Activated CD4-positive, alpha-beta T cell treated with anti-CD3 and anti-CD28 coated beads, Interleukin-2, amount 10 ng/mL, durations not matched to agents 7 days and 5 days (primary cell): ENCODE measurements around the gene LRFN2. TPM values are rescaled to one million over a fixed set of nuclear protein-coding genes. Genes with fewer than 3 reads are reported as not detected.

ENCODE experiments used
- CTCF ChIA-PET: fragments of 350-600 bp; sonication (Branson Sonifier 250); formaldehyde crosslinking; loops from one replicate; lab custom pipeline; 2021; ENCODE audit warnings: antibody characterized with exemption; lab: Charles Lee
- POLR2A ChIA-PET: fragments of 350-600 bp; sonication (Branson Sonifier 250); formaldehyde crosslinking; loops from one replicate; lab custom pipeline; 2021; ENCODE audit warnings: antibody characterized with exemption; lab: Charles Lee
- DNase-seq: peaks from one replicate; pipeline ENCODE4 v3.0.0-alpha.2; 2020
- H3K27ac Mint-ChIP-seq: one replicate; pipeline ENCODE4 v1.8.0; 2021; ENCODE audit warnings: mild to moderate bottlenecking, moderate library complexity, mixed read lengths
- H3K27me3 Mint-ChIP-seq: one replicate; pipeline ENCODE4 v1.8.0; 2021; ENCODE audit warnings: mixed read lengths
- H3K36me3 Mint-ChIP-seq: one replicate; pipeline ENCODE4 v1.8.0; 2021; ENCODE audit warnings: low read depth, mixed read lengths
- H3K4me1 Mint-ChIP-seq: one replicate; pipeline ENCODE4 v1.8.0; 2021; ENCODE audit warnings: mixed read lengths
- H3K4me3 Mint-ChIP-seq: one replicate; pipeline ENCODE4 v1.8.0; 2021; ENCODE audit warnings: mild to moderate bottlenecking, moderate library complexity, mixed read lengths
- H3K9me3 Mint-ChIP-seq: one replicate; pipeline ENCODE4 v1.8.0; 2021; ENCODE audit warnings: mixed read lengths
- total RNA-seq, 2 experiments: library from RNA; stranded (reverse); gene quantifications; one replicate each; pipeline ENCODE4 v1.2.3, GENCODE V29; 2021

Gene LRFN2
- total RNA-seq, 2 experiments from 2014 or later: 0.08 to 0.25 TPM

GRCh38 chr6:40536442-40536841 lies 50.7 kb downstream of the LRFN2 start:
- Mint-ChIP-seq H3K27me3 (peaks cover 2% of the 10 kb centered on the region), H3K27ac (no peak overlapping the region), H3K9me3 (no peaks in the 10 kb centered on the region), H3K36me3 (no peaks in the 10 kb centered on the region), H3K4me3 (no peak overlapping the region), H3K4me1 (peaks cover 4% of the 10 kb centered on the region)
- CTCF ChIA-PET: interaction anchor here (1.0 to 1.4 kb wide), 2 partner anchors 9 to 208 kb away, joined by 3 read pairs; no protein-coding TSS in a partner anchor
- POLR2A ChIA-PET: no interaction called here
- no peak for DNase-seq

GRCh38 chr6:40535819-40536380 lies 51.3 kb downstream of the LRFN2 start:
- peaks cover 4% of the 10 kb centered on the region for H3K4me1 Mint-ChIP-seq
- peaks cover 3% of the 10 kb centered on the region for H3K27me3 Mint-ChIP-seq
- POLR2A ChIA-PET: no interaction called here
- no peak overlapping the region for H3K27ac Mint-ChIP-seq
- DNase-seq: no peak
- no peaks in the 10 kb centered on the region for H3K9me3 Mint-ChIP-seq
- no peaks in the 10 kb centered on the region for H3K36me3 Mint-ChIP-seq
- CTCF ChIA-PET: interaction anchor here (1.4 kb wide), 1 partner anchor 8 kb away, joined by 3 read pairs; no protein-coding TSS in a partner anchor
- no peak overlapping the region for H3K4me3 Mint-ChIP-seq

- no peak overlapping the region for H3K27ac Mint-ChIP-seq
- H3K4me1 Mint-ChIP-seq: peaks cover 4% of the 10 kb centered on the region
- CTCF ChIA-PET: interaction anchor here (1.0 to 1.4 kb wide), 2 partner anchors 8 to 9 kb away, joined by 3 to 4 read pairs; no protein-coding TSS in a partner anchor
Observed at GRCh38 chr6:40535110-40535818, 51.9 kb downstream of the LRFN2 start.

GRCh38 chr6:40532349-40533000 lies 54.7 kb downstream of the LRFN2 start:
- ChIA-PET CTCF (no interaction called here), POLR2A (no interaction called here)
- Mint-ChIP-seq H3K27ac (no peak overlapping the region), H3K36me3 (no peaks in the 10 kb centered on the region), H3K27me3 (peaks cover 3% of the 10 kb centered on the region), H3K9me3 (no peaks in the 10 kb centered on the region), H3K4me3 (no peak overlapping the region), H3K4me1 (peaks cover 4% of the 10 kb centered on the region)
- DNase-seq: no peak

More at GRCh38 chr6:40535110-40535818, 51.9 kb downstream of the LRFN2 start:
- Mint-ChIP-seq H3K27me3 (peaks cover 3% of the 10 kb centered on the region), H3K36me3 (no peaks in the 10 kb centered on the region), H3K9me3 (no peaks in the 10 kb centered on the region), H3K4me3 (no peak overlapping the region)
- DNase-seq: no peak
- POLR2A ChIA-PET: interaction anchor here (0.6 kb wide), 1 partner anchor 163 kb away, joined by 3 read pairs; no protein-coding TSS in a partner anchor

- no peak overlapping the region for H3K27ac Mint-ChIP-seq
- DNase-seq: no peak
- POLR2A ChIA-PET: no interaction called here
Observed at GRCh38 chr6:40529919-40530318, 57.2 kb downstream of the LRFN2 start.

GRCh38 chr6:40529040-40529439 lies 58.1 kb downstream of the LRFN2 start:
- ChIA-PET CTCF (no interaction called here), POLR2A (no interaction called here)
- Mint-ChIP-seq H3K27me3 (peaks cover 3% of the 10 kb centered on the region), H3K4me3 (no peak overlapping the region), H3K4me1 (peaks cover 4% of the 10 kb centered on the region), H3K27ac (no peak overlapping the region), H3K36me3 (no peaks in the 10 kb centered on the region), H3K9me3 (no peaks in the 10 kb centered on the region)
- DNase-seq: no peak

More at GRCh38 chr6:40529919-40530318, 57.2 kb downstream of the LRFN2 start:
- CTCF ChIA-PET: no interaction called here
- Mint-ChIP-seq H3K36me3 (no peaks in the 10 kb centered on the region), H3K4me1 (peaks cover 4% of the 10 kb centered on the region), H3K27me3 (peaks cover 3% of the 10 kb centered on the region), H3K4me3 (no peak overlapping the region), H3K9me3 (no peaks in the 10 kb centered on the region)

- Mint-ChIP-seq H3K9me3 (no peaks in the 10 kb centered on the region), H3K27me3 (peaks cover 3% of the 10 kb centered on the region), H3K4me1 (peaks cover 4% of the 10 kb centered on the region), H3K36me3 (no peaks in the 10 kb centered on the region), H3K27ac (no peak overlapping the region), H3K4me3 (no peak overlapping the region)
- ChIA-PET POLR2A (no interaction called here), CTCF (interaction anchor here (0.8 to 0.9 kb wide), 2 partner anchors 8 to 359 kb away, joined by 3 read pairs; no protein-coding TSS in a partner anchor)
- DNase-seq: no peak
Observed at GRCh38 chr6:40528051-40528450, 59.1 kb downstream of the LRFN2 start.

- H3K4me3 Mint-ChIP-seq: no peak overlapping the region
- H3K27ac Mint-ChIP-seq: no peak overlapping the region
- DNase-seq: no peak
- no peaks in the 10 kb centered on the region for H3K4me1 Mint-ChIP-seq
- ChIA-PET POLR2A (no interaction called here), CTCF (interaction anchor here (1.3 kb wide), 1 partner anchor 9 kb away, joined by 3 read pairs; no protein-coding TSS in a partner anchor)
- H3K9me3 Mint-ChIP-seq: no peaks in the 10 kb centered on the region
- no peaks in the 10 kb centered on the region for H3K27me3 Mint-ChIP-seq
- no peaks in the 10 kb centered on the region for H3K36me3 Mint-ChIP-seq
Observed at GRCh38 chr6:40526036-40526435, 61.1 kb downstream of the LRFN2 start.

- H3K36me3 Mint-ChIP-seq: no peaks in the 10 kb centered on the region
- no peak for DNase-seq
- no peak overlapping the region for H3K27ac Mint-ChIP-seq
- H3K27me3 Mint-ChIP-seq: no peaks in the 10 kb centered on the region
- no peaks in the 10 kb centered on the region for H3K9me3 Mint-ChIP-seq
- no peak overlapping the region for H3K4me3 Mint-ChIP-seq
- peaks cover 3% of the 10 kb centered on the region for H3K4me1 Mint-ChIP-seq
- CTCF ChIA-PET: no interaction called here
- POLR2A ChIA-PET: no interaction called here
Observed at GRCh38 chr6:40524797-40525585, 62.2 kb downstream of the LRFN2 start.

- Mint-ChIP-seq H3K27ac (no peak overlapping the region), H3K9me3 (no peaks in the 10 kb centered on the region)
- no peak for DNase-seq
Observed at GRCh38 chr6:40523505-40524172, 63.5 kb downstream of the LRFN2 start.

GRCh38 chr6:40521496-40521895 lies 65.7 kb downstream of the LRFN2 start:
- no peak for DNase-seq
- Mint-ChIP-seq H3K36me3 (no peaks in the 10 kb centered on the region), H3K27ac (no peak overlapping the region), H3K4me3 (no peak overlapping the region), H3K4me1 (peaks cover 6% of the 10 kb centered on the region), H3K27me3 (peaks cover 13% of the 10 kb centered on the region), H3K9me3 (no peaks in the 10 kb centered on the region)
- POLR2A ChIA-PET: no interaction called here
- CTCF ChIA-PET: no interaction called here

More at GRCh38 chr6:40523505-40524172, 63.5 kb downstream of the LRFN2 start:
- Mint-ChIP-seq H3K4me3 (no peak overlapping the region), H3K4me1 (peaks cover 6% of the 10 kb centered on the region), H3K36me3 (no peaks in the 10 kb centered on the region), H3K27me3 (peaks cover 6% of the 10 kb centered on the region)
- ChIA-PET POLR2A (no interaction called here), CTCF (no interaction called here)

GRCh38 chr6:40520678-40521077 lies 66.5 kb downstream of the LRFN2 start:
- H3K4me3 Mint-ChIP-seq: no peak overlapping the region
- no peaks in the 10 kb centered on the region for H3K9me3 Mint-ChIP-seq
- CTCF ChIA-PET: no interaction called here
- DNase-seq: no peak
- peaks cover 6% of the 10 kb centered on the region for H3K4me1 Mint-ChIP-seq
- peak overlapping the region; percentile 15 for H3K27ac Mint-ChIP-seq
- POLR2A ChIA-PET: no interaction called here
- no peaks in the 10 kb centered on the region for H3K36me3 Mint-ChIP-seq
- peaks cover 14% of the 10 kb centered on the region for H3K27me3 Mint-ChIP-seq
